Subcutaneous preadipocyte (primary cell): ENCODE measurements around the gene C19orf73. TPM values are rescaled to one million over a fixed set of nuclear protein-coding genes. Genes with fewer than 3 reads are reported as not detected.

ENCODE experiments used
- small RNA-seq: library from RNA; depleted of rRNA; stranded (forward); fragments of <200 nt; gene quantifications from one replicate; pipeline ENCODE3, GENCODE V24; 2012
- total RNA-seq: library from RNA; depleted of rRNA; stranded (reverse); fragments of >200 nt; gene quantifications from 2 replicates; pipeline ENCODE4 v1.2.3, GENCODE V29; 2012

C19orf73 gene
- total RNA-seq: 0.37 and 0.78 TPM in 2 replicates

GRCh38 chr19:49118565-49119410, at the start of gene C19orf73:
C19orf73 (minus strand) TSS chr19:49119143; CDS start chr19:49119022, 121 bp downstream.

GRCh38 chr19:49157445-49158224, 38.7 kb upstream of the C19orf73 start, which contains the start of gene TRPM4:
TRPM4 (plus strand) TSS chr19:49157792; CDS start chr19:49157867, 75 bp downstream.

GRCh38 chr19:49155005-49155819, 36.3 kb upstream of the C19orf73 start, which contains the start of gene HRC:
HRC (minus strand) TSS chr19:49155396; CDS start chr19:49155237, 159 bp downstream.

GRCh38 chr19:49119411-49120324, 725 bp upstream of the C19orf73 start, which contains the start of gene PPFIA3:
PPFIA3 (plus strand) TSS chr19:49119544; CDS start chr19:49127874, 8,330 bp downstream.

GRCh38 chr19:49113762-49114629, 4.9 kb downstream of the C19orf73 start, which contains the start of gene LIN7B:
LIN7B (plus strand) TSS chr19:49114370; CDS start chr19:49114405, 35 bp downstream.

GRCh38 chr19:49085020-49085867, 33.7 kb downstream of the C19orf73 start, which contains the start of gene SNRNP70:
SNRNP70 (plus strand) TSS chr19:49085451; CDS start chr19:49086415, 964 bp downstream.

Small RNA genes lying within 50 kb of the gene (small RNA-seq; reads per million reads assigned to genes)
- gene RN7SL708P: not detected

Other genes with a start within 250 kb of the C19orf73 start
- 41.5 and 55.9 TPM in 2 replicates for gene PPP1R15A, start 246.7 kb downstream of the C19orf73 start, total RNA-seq
- gene TULP2, start 220.4 kb downstream of the C19orf73 start, total RNA-seq: 0.37 TPM in 1 of 2 replicates, not detected in the other
- gene NUCB1, start 218.8 kb downstream of the C19orf73 start, total RNA-seq: 134 and 211 TPM in 2 replicates
- not detected in 2 replicates for gene DHDH, start 185.4 kb downstream of the C19orf73 start, total RNA-seq
- gene BAX, start 164.3 kb downstream of the C19orf73 start, total RNA-seq: 47.0 and 70.8 TPM in 2 replicates
- 2,886 and 3,269 TPM in 2 replicates for gene FTL, start 153.8 kb downstream of the C19orf73 start, total RNA-seq
- gene GYS1, start 125.8 kb downstream of the C19orf73 start, total RNA-seq: 55.1 and 57.0 TPM in 2 replicates
- gene RUVBL2, start 125.3 kb downstream of the C19orf73 start, total RNA-seq: 301 and 328 TPM in 2 replicates
- not detected in 2 replicates for gene LHB, start 102.1 kb downstream of the C19orf73 start, total RNA-seq
- gene CGB3, start 94.8 kb downstream of the C19orf73 start, total RNA-seq: not detected in 2 replicates
- gene CGB2, start 87.3 kb downstream of the C19orf73 start, total RNA-seq: not detected in 2 replicates
- not detected in 2 replicates for gene CGB1, start 82.2 kb downstream of the C19orf73 start, total RNA-seq
- not detected in 2 replicates for gene CGB5, start 75.3 kb downstream of the C19orf73 start, total RNA-seq
- gene CGB8, start 70.0 kb downstream of the C19orf73 start, total RNA-seq: not detected in 2 replicates
- gene CGB7, start 61.4 kb downstream of the C19orf73 start, total RNA-seq: 0.20 TPM in 1 of 2 replicates, not detected in the other
- gene NTF4, start 54.3 kb downstream of the C19orf73 start, total RNA-seq: not detected in 2 replicates
- gene KCNA7, start 46.4 kb downstream of the C19orf73 start, total RNA-seq: not detected in 2 replicates
- 140 and 162 TPM in 2 replicates for gene SNRNP70, start 33.7 kb downstream of the C19orf73 start, total RNA-seq
- 1.8 and 2.7 TPM in 2 replicates for gene LIN7B, start 4.8 kb downstream of the C19orf73 start, total RNA-seq
- gene PPFIA3, start 401 bp upstream of the C19orf73 start, total RNA-seq: 0.78 and 1.8 TPM in 2 replicates
- not detected in 2 replicates for gene HRC, start 36.3 kb upstream of the C19orf73 start, total RNA-seq
- gene TRPM4, start 38.6 kb upstream of the C19orf73 start, total RNA-seq: 14.1 and 14.3 TPM in 2 replicates
- gene SLC6A16, start 206.0 kb upstream of the C19orf73 start, total RNA-seq: under 0.01 TPM in 1 of 2 replicates, not detected in the other
- gene CD37, start 216.3 kb upstream of the C19orf73 start, total RNA-seq: not detected in 2 replicates
- gene TEAD2, start 243.3 kb upstream of the C19orf73 start, total RNA-seq: 5.9 and 16.0 TPM in 2 replicates
- gene DKKL1, start 244.7 kb upstream of the C19orf73 start, total RNA-seq: not detected in 2 replicates